Activated T-cell treated with anti-CD3 and anti-CD28 coated beads, Interleukin-2, amount 50 U/mL, for 4 hours (primary cell): Measurements from ENCODE around the gene LYPD6B. TPM values are rescaled to one million over a fixed set of nuclear protein-coding genes. Genes with fewer than 3 reads are reported as not detected.

ENCODE experiments used
- ATAC-seq, 2 donors: fragments of 200-7000 bp; cut with Tn5 transposase; one replicate each; pipeline ENCODE4 v1.10.0; 2021
- DNase-seq: peaks from one replicate; pipeline ENCODE4 v3.0.0-alpha.2; 2020
- H3K27me3 Mint-ChIP-seq: one replicate; pipeline ENCODE4 v1.8.0; 2021; ENCODE audit warnings: low read depth, mixed read lengths
- H3K36me3 Mint-ChIP-seq: one replicate; pipeline ENCODE4 v1.8.0; 2022; ENCODE audit warnings: mixed read lengths; ENCODE audit not compliant: insufficient read depth
- H3K4me1 Mint-ChIP-seq: one replicate; pipeline ENCODE4 v1.8.0; 2021; ENCODE audit warnings: low read depth, mixed read lengths
- H3K4me3 Mint-ChIP-seq: one replicate; pipeline ENCODE4 v1.8.0; 2021; ENCODE audit warnings: mild to moderate bottlenecking, moderate library complexity, mixed read lengths
- H3K9me3 Mint-ChIP-seq: one replicate; pipeline ENCODE4 v1.8.0; 2021; ENCODE audit warnings: mixed read lengths
- total RNA-seq, 3 donors: library from RNA; stranded (reverse); gene quantifications; one replicate each; pipeline ENCODE4 v1.2.1, GENCODE V29; 2021

The LYPD6B gene
- total RNA-seq, 3 donors from 2014 or later = not detected

DNA sequence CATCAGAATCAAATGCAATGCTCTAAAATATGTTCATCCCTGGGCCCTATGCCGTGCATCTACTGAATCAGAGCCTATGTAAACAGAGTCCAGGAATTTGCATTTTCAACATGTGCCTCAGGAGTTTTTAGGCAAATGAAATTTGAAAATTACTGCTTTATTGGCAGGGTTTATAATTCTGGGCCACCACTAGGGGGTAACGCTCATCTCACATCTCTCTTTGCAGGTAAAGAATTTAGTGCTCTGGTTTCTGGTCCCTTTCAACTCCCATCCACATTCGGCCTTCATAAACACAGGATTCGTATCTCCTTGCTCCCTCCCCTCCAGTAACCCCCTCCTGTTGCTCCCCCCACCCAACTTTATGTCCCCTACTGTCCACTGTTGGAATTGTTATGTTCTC, 49.3 kb downstream of the LYPD6B start:
- Mint-ChIP-seq H3K9me3 (no peaks in the 10 kb centered on the region), H3K36me3 (no peaks in the 10 kb centered on the region), H3K4me3 (no peak overlapping the region), H3K27me3 (peaks cover 15% of the 10 kb centered on the region), H3K4me1 (no peaks in the 10 kb centered on the region)
- ATAC-seq (no peak), DNase-seq (no peak)

DNA sequence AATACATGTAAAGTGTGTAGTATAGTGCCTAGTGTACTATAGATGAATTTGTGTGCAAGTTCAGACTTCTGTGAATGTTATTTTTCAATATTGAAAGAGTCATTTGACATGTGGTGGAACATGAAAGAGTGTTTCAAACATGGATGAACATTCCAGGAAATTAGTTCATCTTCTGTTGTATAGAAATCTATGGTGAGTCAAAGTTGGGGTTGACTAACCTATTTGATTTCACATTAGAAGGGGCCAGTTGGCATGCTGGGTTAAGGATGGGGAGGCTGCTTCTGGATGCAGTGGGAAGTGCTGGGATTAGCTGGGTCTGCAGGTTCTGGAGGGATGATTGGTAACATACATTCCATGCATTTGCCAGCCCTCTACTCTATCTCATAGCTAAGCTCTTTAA, 50.6 kb downstream of the LYPD6B start:
- no peaks in the 10 kb centered on the region for H3K36me3 Mint-ChIP-seq
- DNase-seq (no peak), ATAC-seq (no peak)
- no peak overlapping the region for H3K4me3 Mint-ChIP-seq
- no peaks in the 10 kb centered on the region for H3K9me3 Mint-ChIP-seq
- peaks cover 18% of the 10 kb centered on the region for H3K27me3 Mint-ChIP-seq
- H3K4me1 Mint-ChIP-seq = no peaks in the 10 kb centered on the region

DNA sequence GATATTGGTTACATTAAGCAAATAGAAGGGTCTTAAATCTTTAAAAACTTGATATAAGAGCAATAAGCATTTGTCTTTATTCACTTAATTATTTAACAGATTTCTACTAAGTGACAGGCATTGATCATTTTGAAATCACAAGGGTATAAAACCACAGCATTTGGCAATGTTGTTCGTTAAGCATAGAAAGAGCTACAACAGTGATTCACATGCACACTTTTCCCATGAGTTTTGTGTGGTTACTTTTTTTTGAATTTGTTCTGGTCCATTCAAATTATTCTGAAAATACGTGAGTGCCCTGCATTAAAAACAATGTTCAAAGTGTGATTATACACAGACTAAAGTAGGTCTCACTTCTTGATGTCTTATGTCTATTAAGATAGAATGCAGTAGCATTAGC, 52.2 kb downstream of the LYPD6B start:
- H3K36me3 Mint-ChIP-seq = no peaks in the 10 kb centered on the region
- no peak for ATAC-seq
- H3K9me3 Mint-ChIP-seq = no peaks in the 10 kb centered on the region
- no peaks in the 10 kb centered on the region for H3K4me1 Mint-ChIP-seq
- no peak overlapping the region for H3K4me3 Mint-ChIP-seq
- DNase-seq = no peak
- peaks cover 22% of the 10 kb centered on the region for H3K27me3 Mint-ChIP-seq

DNA sequence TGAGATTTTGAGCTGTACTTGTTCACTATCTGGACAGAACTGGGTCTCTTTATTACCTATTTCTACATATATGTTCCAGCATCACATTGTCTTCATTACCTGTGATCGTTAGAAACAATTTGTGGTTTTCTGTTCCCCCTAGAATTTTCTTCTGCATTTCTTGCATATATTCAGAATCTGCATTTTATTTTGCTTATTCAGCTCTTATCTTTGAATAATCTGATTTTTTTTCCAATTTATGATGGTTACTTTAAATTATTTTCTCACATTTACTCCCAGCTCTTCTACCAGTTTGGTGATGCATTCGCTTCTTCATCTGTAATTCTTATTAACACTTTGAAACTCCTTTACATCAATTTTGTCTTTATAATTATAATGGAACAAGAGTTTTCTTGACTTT, 55.1 kb downstream of the LYPD6B start:
- DNase-seq (no peak), ATAC-seq (no peak)
- Mint-ChIP-seq H3K36me3 (no peaks in the 10 kb centered on the region), H3K27me3 (peaks cover 22% of the 10 kb centered on the region), H3K4me1 (no peaks in the 10 kb centered on the region), H3K4me3 (no peak overlapping the region), H3K9me3 (no peaks in the 10 kb centered on the region)

DNA sequence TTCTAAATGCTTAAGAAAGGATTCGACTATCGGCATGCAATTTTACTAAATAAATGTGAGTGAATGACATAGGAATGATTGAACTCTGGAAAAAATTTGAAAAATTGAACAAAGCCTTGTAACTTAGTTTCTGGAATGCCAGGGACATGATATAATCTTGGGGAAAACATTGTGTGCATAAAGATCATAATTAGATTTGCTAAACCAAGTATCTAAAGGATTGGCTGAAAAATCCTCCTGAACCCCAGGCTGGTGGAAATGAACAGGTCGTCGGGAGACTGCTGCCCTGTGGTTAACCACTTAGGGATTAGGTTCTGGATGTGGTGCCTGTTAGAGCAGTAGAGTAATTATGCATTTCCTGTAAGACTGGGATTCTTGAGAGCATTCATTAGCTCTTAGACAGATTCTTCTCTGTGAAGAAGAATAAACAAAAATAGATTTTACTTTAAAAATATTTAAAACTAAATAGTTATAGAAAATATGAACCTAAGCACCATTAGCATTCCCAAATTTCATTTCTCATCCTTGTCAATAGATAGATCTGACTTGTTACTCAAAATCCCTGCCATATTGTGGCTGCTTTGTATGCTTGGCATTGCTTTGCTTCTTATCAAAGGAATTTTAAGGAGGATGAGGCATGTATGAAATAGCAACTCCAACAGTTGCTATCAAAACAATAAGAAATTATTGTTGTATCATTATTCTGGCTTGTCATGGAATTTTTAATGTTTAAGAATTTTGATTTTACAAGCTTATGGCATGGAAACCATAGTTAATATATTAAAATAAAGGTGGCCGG, 55.9 kb downstream of the LYPD6B start:
- Mint-ChIP-seq H3K36me3 (no peaks in the 10 kb centered on the region), H3K9me3 (no peaks in the 10 kb centered on the region), H3K4me3 (no peak overlapping the region), H3K27me3 (peaks cover 20% of the 10 kb centered on the region), H3K4me1 (no peaks in the 10 kb centered on the region)
- DNase-seq = no peak
- no peak for ATAC-seq

DNA sequence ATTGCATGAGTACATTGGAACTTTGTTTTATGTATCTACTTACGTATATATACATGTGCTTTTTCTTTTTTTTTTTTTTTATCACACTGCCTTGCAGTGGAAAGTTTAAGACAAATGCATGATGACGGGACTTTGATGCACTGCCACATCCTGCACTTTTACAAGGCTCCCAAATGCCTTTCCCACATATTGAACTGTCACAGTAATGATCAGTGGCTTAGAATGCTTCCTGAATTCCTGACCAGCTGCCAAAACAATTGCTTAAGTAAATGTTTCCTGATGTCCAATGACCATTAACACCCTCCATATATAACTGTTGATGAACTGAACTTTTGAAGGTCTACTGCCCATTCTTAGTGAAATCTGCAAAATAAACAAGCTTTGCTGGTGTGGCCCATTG, 60.2 kb downstream of the LYPD6B start:
- Mint-ChIP-seq H3K9me3 (no peaks in the 10 kb centered on the region), H3K4me3 (no peak overlapping the region), H3K36me3 (no peaks in the 10 kb centered on the region), H3K4me1 (no peaks in the 10 kb centered on the region), H3K27me3 (peaks cover 10% of the 10 kb centered on the region)
- DNase-seq (no peak), ATAC-seq (no peak)

DNA sequence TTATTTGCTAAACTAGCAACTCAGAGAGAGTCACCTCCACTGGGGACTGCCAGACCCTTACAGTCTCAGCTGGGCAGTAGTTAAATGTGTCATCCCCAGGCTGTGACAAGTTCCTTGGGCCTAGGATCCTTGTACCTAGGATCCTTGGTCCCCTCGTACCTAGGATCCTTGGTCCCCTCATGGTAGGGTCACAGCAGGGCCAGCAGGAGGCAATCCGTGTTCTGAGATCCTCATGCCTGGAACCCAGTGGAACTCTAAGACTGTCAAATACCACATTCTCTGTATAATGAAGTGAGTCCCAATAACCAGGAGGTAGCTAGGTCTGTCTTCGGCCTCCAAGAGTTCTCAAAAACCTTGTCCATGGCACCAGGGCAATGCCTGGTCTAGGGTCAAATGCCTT, 60.8 kb downstream of the LYPD6B start:
- no peak overlapping the region for H3K4me3 Mint-ChIP-seq
- H3K9me3 Mint-ChIP-seq = no peaks in the 10 kb centered on the region
- H3K36me3 Mint-ChIP-seq = no peaks in the 10 kb centered on the region
- DNase-seq (no peak), ATAC-seq (no peak)
- peaks cover 8% of the 10 kb centered on the region for H3K27me3 Mint-ChIP-seq
- no peaks in the 10 kb centered on the region for H3K4me1 Mint-ChIP-seq

DNA sequence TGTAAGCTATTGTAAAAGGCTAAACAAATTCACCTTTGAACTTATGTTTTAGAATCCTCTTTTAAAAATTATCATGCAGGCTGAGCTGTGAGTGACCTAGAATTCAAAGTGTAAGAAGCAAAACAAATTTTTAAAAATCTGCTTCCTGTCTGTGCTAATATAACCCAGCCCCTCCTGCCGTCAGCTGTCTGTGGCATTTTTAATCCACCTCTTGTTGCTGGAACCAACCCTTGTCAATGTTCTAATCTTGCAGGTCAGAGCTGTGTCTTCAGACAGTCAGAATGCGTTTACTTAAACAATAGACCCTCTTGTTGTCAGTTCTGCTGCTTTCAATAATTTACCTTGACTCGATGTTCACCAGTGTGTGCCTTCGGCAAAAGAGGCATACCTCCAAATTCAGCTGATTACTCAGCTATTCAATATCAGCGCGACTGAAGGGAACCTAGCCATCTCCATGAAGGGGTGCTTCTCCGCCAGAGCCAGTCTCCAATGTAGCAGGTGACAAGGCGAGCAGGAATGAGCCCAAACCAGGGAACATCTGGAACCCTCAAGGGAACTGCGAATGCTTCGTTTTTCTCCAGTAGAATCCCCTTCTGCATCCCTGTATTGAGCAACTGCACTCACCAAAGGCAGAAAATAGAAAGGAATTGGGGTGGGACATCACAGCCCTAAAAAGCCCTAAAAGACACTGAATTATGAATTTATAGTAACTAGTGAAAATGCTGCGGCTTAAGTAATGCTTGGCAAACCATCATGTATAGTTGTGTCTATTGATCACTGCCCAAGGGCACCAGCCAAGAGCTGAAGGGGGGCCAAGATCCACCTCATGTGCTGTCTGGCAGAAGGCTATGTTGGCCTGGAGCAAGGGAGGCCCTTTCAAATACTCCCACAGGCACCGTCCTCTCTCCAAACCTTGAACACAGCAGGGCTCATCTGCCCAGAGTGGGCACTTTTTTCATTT, 62.5 kb downstream of the LYPD6B start:
- Mint-ChIP-seq H3K4me1 (no peaks in the 10 kb centered on the region), H3K4me3 (no peak overlapping the region), H3K27me3 (peaks cover 3% of the 10 kb centered on the region), H3K9me3 (peaks cover 6% of the 10 kb centered on the region), H3K36me3 (no peaks in the 10 kb centered on the region)
- ATAC-seq (no peak), DNase-seq (no peak)

DNA sequence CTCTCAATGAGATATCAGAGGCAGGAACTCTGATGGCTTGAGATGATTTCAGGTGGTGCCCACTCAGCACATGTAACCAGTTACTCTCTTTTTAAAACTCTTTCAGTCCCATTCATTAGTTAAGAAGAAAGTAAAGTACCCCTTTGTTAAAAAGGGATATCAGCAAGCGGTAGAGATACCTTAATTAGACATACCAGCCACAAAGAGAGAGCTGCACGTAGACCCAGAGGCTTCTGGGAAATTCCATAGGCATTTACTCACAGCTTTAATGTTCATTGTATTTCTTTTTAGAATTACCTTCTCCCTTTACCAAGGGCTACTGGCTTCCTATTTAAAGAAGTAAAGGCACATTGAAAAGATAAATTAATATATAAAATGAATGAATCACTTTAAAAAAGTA, 63.3 kb downstream of the LYPD6B start:
- Mint-ChIP-seq H3K27me3 (no peaks in the 10 kb centered on the region), H3K9me3 (peaks cover 9% of the 10 kb centered on the region), H3K36me3 (no peaks in the 10 kb centered on the region), H3K4me3 (no peak overlapping the region), H3K4me1 (no peaks in the 10 kb centered on the region)
- DNase-seq (no peak), ATAC-seq (no peak)

DNA sequence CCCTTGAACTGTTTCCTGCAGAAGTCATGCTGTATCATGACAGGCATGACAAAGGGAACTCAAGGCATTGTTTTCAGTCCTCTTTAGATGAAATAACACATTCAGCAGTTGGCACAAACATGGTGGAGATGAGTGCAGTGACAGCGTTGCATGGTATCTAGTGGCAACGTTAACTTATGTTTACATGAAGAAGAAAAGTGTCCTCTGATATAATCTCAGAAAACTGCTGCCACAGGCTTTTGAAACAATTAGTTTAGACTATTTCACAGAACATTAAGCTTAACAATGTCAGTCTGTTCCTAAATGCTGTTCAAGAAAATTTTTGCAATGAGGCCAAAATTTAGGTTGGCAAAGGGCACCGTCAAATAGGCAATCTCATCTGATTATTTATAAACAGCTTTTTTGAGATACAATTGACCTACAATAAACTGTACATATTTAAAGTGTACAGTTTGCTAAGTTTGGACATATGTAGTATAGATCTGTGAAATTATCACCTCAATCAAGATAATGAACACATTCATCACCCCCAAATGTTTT, 64.7 kb downstream of the LYPD6B start:
- H3K9me3 Mint-ChIP-seq = peaks cover 18% of the 10 kb centered on the region
- no peaks in the 10 kb centered on the region for H3K4me1 Mint-ChIP-seq

DNA sequence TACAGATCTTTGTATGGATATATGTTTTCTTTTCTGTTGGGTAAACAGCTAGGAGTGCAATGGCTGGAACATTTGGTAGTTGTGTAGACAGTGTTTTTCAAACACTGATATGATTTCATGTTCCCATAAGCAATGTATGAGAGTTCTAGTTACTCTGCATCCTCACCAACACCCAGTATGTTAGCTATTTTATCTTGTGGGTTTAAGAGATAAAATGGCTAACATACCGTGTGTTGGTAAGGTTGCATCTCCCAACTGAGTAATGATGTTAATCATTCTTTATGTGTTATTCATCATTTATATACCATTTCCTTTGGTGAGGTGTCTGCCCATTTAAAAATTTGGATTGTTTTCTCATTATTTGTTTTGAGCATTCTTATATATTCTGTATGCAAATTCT, 65.7 kb downstream of the LYPD6B start:
- ATAC-seq (no peak), DNase-seq (no peak)

More for the DNA sequence above, 64.7 kb downstream of the LYPD6B start:
- no peak overlapping the region for H3K4me3 Mint-ChIP-seq
- H3K36me3 Mint-ChIP-seq = no peaks in the 10 kb centered on the region
- ATAC-seq (no peak), DNase-seq (no peak)
- H3K27me3 Mint-ChIP-seq = peaks cover 3% of the 10 kb centered on the region

DNA sequence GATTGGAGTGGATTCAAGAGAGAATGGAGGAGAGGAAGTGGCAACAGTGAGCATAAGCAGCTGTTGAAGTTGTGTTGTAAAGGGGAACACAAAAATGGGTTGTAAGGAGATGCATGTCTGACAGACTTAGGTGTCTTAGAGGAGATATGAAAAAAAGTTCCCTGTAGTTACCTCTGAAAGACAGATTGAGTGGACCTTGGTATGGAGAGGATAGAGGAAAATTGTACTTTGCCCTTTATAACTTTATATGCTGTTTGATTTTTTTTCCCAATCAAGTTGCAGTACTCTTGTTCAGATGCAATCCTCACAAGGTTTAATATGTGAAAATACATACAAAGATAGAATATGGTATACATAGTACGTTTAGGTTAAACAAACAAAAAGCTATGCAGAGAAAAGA, 73.6 kb downstream of the LYPD6B start:
- Mint-ChIP-seq H3K27me3 (peaks cover 5% of the 10 kb centered on the region), H3K4me3 (no peak overlapping the region), H3K4me1 (no peaks in the 10 kb centered on the region), H3K36me3 (no peaks in the 10 kb centered on the region), H3K9me3 (peaks cover 19% of the 10 kb centered on the region)
- no peak for DNase-seq
- ATAC-seq = no peak

More for the DNA sequence above, 65.7 kb downstream of the LYPD6B start:
- peaks cover 21% of the 10 kb centered on the region for H3K9me3 Mint-ChIP-seq
- no peaks in the 10 kb centered on the region for H3K36me3 Mint-ChIP-seq
- H3K4me3 Mint-ChIP-seq = no peak overlapping the region
- peaks cover 3% of the 10 kb centered on the region for H3K27me3 Mint-ChIP-seq
- H3K4me1 Mint-ChIP-seq = no peaks in the 10 kb centered on the region

DNA sequence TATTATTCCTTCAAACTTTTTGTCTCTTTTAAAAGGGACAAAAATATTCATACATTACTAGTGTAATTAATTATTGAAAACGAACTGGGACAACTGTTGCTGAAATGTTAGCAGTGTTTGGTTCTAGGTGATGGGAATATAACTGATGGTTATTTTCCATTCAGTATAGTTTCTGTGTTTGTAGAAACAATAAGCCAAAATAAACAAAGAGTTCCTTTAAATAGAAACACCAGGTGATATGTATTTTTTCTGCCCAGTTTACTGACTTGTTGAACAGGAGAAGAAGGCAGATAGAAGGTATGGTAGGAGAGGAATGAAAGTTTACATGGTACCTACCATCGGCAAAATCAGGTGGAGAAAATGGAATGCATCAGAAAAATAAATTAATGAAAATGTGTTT, 74.2 kb downstream of the LYPD6B start:
- Mint-ChIP-seq H3K4me1 (no peaks in the 10 kb centered on the region), H3K9me3 (peaks cover 15% of the 10 kb centered on the region), H3K36me3 (no peaks in the 10 kb centered on the region), H3K4me3 (no peak overlapping the region), H3K27me3 (peaks cover 5% of the 10 kb centered on the region)
- no peak for DNase-seq
- no peak for ATAC-seq

DNA sequence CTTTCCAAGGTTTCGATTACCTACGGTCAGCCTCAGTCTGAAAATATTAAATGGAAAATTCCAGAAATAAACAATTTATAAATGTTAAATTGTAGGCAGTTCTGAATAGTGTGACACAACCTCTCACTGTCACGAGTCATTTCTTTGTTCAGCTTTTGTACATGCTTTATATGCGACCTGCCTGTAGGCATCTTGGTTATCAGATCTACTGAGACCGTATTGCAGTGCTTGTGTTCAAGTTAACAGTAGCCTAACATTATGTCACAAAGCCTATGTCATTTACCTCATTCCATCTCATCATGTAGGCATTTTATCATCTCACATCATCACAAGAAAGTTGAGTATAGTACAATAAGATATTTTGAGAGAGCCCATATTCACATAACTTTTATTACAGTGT, 77.3 kb downstream of the LYPD6B start:
- H3K9me3 Mint-ChIP-seq = peaks cover 8% of the 10 kb centered on the region
- no peak for DNase-seq
- H3K36me3 Mint-ChIP-seq = no peaks in the 10 kb centered on the region
- H3K4me1 Mint-ChIP-seq = no peaks in the 10 kb centered on the region
- peaks cover 3% of the 10 kb centered on the region for H3K27me3 Mint-ChIP-seq
- H3K4me3 Mint-ChIP-seq = no peak overlapping the region
- no peak for ATAC-seq
